Brain pericyte (primary cell): ENCODE data around the gene KCNK1.

Experiments used
- DNase-seq: peaks from one replicate; pipeline ENCODE4 v3.0.0-alpha.2; 2012; ENCODE audit warnings: low read depth, low spot score

The KCNK1 gene

DNA sequence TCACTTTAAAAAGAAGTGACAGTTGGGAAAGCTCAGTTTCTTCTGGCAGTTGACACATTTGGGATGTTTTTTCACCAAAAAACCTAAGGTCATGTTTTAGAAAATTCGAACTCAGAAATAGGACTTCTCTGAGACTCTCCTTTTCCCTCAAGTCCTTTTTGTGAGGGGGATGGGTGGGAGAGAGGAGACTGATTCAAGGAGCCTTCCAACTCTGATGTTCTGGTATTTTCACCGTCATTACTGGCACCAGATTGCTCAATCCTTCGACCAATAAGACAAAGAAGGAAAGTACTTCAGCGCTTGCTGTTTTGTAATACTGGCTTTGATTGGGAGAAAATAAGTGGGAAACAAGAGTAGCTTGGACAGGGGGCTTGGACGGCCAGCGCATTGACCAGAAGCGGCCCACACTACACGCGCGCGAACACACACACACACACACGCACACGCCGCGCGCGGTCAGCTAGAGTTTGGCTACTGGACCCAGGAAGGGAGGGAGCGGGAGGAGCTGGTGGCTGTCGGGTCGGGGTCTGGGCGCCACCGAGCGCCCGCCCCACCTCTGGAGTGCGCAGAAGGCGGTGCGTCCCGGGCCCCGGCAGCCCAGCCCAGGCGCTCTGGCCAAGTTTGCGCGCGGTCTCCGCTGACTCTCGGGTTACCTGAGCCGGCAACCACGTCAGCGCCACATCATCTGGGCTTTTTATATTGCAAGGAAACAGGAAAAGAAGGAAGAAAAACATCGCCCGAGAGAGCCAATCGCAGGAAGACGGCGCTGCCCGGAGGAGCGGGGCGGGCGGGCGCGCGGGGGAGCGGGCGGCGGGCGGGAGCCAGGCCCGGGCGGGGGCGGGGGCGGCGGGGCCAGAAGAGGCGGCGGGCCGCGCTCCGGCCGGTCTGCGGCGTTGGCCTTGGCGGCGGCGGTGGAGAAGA is at the start of gene KCNK1:
TSS of gene KCNK1 (plus strand) at position 855 of the 921 bp plus-strand sequence. CDS start at position 921, 66 bp downstream.
- no peak for DNase-seq

DNA sequence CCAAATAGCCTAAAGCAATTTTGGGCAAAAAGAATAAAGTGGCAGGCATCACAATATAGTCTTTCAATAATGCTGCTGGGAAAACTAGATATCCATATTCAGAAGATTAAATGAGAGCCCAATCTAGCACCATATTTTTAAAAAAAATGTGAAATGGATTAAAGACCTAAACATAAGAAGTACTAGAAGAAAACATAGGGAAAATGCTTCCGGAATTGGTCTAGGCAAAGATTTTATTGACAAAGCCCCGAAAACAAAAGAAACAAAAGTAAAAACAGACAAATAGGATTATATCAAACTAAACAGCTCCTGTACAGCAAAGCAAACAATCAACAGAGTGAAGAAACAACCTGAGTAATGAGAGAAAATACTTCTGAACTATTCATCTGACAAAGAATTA is 48.6 kb upstream of the KCNK1 start:
- DNase-seq, result no peak

DNA sequence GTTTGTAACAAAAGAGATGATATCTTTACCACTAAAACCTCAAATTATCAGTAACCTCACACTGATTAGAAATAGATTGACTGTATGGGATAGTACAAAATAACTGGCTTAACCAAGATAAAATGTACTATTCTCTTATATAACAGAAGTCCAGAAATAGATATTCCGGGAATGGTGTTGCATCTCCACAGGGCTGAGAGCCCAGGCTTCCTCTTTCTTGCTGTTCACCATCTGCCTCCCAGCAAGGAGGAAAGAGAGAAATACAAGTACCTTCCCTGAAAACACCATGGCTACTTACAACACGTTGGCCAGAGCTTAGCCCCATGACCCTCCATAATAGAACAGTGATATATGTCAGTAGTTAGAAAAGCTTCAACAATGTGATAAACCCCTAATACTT is 47.0 kb upstream of the KCNK1 start:
- DNase-seq, result no peak

DNA sequence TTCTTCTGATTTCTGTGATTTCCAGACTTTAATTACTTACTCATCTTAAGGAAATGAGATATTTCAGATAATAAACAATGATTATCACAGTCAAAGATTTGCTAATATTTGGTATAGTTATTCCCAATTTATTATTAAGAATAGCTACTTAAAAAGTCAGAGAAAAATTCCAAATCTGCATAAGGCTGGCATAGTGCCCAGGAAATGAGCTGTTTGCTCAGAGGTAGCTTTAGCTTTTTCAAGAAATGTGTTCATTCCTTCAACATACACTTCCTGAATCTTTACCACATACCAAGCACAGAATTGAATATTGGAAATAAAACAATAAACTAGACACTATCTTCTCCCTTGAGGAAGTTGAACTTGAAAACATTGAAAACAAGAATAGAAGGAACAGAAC is 44.3 kb upstream of the KCNK1 start:
- DNase-seq, result no peak

GRCh38 chr1:233570216-233570615 is 43.7 kb upstream of the KCNK1 start:
- no peak for DNase-seq

GRCh38 chr1:233570706-233571105 is 43.2 kb upstream of the KCNK1 start:
- no peak for DNase-seq

GRCh38 chr1:233572896-233573295 is 41.0 kb upstream of the KCNK1 start:
- no peak for DNase-seq

DNA sequence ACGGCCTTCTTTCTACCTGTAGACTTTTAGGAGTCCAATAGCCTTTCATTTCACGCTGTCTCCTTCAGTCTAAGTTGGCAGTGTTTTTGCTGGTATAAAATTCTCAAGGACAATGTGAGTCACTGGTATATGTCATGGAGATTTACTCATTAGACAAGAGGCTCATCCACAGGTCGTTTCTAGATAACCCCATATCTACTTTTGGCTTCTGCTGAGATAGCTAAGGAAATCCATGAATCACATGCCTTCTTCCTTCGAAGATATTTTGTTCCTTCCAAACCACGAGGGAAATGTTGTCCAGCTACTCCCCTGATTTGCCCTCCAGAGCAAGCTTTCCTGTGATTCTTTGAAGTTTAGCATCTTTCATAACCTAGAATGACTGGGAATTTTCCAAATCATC is 38.5 kb upstream of the KCNK1 start:
- no peak for DNase-seq

DNA sequence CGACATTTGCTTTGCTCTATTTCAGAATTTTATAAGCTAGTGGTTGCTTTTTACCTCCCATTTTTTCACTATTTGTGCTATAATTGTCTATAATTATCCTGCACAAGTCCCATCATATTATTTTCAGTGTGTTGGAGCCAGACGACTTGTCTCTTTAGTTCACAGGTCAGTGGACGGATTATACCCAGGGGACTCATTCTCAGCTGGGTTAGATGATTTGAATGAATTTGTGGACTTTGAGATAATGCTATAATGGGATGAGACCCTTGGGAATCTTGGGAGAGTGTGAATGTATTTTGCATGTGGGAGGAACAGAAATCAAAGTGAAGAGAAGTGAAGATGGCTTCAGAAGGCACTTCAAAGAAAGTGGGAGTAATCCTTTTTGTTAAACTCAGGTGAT is 31.5 kb upstream of the KCNK1 start:
- DNase-seq, result no peak

DNA sequence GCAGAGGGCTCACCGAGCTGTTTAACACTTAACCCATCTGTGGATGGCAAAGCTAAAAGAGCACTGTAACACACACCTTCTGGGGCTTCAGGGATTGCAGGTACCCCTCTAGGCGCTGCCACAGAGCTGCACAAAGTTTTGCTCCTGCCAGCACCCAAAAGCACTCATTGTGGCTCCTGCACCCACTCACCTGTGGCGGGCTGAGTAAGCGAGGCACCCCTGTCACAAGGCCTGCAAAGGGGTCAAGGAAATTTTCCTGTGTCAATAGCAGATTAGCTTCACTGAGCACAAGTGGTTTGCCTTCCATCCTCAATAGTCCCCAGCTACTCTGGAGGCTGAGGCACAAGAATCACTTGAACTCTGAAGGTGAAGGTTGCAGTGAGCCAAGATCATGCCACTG is 29.5 kb upstream of the KCNK1 start:
- no peak for DNase-seq

- DNase-seq, result no peak
Observed at GRCh38 chr1:233584931-233585330, 29.0 kb upstream of the KCNK1 start.

- no peak for DNase-seq
Observed at GRCh38 chr1:233586301-233586700, 27.6 kb upstream of the KCNK1 start.

DNA sequence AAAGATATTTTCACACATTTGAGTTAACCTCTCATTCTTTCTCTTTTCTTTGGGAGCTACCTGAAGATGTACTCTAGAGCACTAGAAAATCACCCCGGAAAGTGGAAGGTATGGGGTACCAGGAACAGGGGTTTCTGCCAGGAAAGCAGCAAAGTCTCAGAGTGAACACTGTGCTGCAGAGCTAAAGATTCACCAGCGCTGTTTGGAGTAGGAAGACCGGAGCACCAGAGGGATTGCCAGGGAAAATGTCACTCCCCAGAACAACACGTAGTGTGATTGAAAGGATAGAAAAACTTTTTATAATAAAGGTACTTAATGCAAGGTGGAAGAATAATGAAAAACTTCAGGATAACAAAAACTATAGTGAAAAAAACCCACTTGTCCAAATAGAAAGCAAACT is 26.7 kb upstream of the KCNK1 start:
- no peak for DNase-seq

DNA sequence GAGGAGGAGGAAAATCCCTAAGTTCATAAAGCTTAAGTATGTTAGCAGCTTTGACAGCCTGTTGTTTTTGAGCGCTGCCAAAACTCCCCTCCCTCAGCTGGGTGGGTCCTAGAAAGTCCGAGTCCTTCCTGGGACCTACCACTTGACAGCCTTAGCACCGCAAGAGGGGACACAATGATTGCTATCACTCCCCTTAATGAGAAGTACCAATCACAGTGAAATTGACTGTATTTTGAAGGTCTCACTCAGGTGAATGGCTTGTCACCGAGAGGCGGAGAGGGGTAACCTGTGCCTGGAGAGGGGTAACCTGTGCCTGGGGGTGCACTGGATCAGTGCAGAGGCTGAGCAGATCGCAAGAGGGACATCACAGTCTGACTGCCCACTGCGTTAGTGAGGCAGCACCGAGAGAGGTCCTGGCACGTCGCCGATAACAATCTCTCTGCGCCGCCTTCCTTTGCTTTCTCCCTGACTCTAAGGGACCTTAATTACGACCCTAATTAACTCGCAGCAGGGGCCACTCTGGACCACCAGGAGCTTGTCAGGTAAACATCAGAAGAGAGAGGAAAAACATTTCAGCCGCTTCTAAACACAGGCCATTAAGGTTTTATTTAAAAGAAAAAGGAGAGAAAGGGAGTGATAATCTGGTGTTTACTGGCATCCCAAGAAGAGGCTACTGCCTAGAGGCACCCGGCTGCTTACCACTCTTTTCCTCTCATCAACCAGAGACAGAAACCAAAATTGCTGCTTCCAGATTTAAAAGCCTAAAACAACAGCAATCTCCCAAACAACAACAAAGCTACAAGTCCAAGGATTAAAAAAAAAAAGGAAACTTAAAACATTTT is 25.7 kb upstream of the KCNK1 start:
- DNase-seq, result peak; percentile 2

DNA sequence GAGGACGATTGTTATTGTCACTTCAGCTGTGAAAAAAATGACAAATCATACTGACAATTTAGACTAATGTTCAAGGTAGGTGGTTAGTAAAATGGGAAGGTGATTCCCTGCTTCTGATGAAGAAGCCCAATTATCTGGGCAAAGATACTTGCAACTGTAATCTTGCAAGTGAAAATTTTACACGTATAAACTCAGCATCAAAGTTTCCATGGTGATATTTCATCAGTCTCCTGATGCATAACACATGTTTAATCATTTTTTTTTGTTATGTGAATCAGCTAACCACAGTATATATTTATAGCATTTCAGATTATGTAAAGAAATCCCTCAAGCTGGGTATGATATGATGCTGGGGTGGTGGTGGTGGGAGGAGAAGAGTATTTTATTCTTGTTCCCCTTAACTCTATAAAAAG is 16.4 kb upstream of the KCNK1 start:
- DNase-seq, result no peak

DNA sequence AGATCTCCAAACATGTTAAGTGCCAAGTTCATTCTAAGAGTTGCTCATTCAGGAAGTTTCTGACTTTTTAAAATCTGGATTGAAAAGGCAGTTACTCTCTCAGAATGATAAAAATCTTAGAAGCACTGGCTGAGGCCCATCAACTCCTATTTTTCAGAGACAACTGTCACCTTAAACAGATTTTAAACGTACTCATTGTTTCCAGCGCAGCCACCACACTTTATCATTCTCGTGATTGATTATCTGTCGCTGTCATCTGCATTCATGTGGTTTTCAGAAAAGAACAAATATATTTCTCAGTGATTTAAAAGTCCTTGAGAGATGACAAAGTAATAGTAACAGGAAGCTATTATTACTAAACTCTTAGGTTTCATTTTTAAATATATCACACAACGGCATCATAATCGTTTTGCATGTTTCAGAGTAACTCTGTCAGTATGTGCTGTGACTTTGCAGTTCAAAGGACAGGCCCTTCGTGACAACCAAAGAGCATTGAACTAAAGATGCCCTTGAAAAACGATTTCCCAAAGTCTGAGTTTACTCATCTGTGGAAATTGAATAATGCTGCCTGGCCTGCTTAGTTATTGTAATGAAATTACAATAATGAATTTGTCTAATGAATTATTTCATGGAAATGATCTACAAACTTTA is 14.9 kb upstream of the KCNK1 start:
- no peak for DNase-seq

GRCh38 chr1:233599542-233600073 is 14.3 kb upstream of the KCNK1 start:
- DNase-seq, result no peak

DNA sequence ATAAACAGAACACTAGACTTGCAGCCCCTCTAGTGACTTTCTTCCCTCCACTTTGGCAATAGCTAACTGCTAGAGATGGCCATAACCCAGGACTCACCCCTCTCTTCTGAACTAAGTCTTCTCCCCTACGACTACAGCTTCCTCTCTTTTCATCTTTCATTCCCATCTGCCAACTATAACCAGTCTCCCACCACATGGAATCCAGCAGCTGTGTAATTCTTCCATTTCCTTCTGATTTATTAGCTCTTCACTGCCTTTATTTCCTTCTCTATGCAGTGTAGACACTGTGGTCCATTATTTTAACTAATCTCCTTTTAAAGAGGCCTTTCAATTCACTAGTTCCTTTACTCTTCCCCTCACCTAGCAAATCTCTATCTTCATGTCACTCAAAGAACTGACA is 13.4 kb upstream of the KCNK1 start:
- no peak for DNase-seq

GRCh38 chr1:233603478-233603877 is 10.4 kb upstream of the KCNK1 start:
- DNase-seq, result no peak

GRCh38 chr1:233605205-233605604 is 8.7 kb upstream of the KCNK1 start:
- no peak for DNase-seq

DNA sequence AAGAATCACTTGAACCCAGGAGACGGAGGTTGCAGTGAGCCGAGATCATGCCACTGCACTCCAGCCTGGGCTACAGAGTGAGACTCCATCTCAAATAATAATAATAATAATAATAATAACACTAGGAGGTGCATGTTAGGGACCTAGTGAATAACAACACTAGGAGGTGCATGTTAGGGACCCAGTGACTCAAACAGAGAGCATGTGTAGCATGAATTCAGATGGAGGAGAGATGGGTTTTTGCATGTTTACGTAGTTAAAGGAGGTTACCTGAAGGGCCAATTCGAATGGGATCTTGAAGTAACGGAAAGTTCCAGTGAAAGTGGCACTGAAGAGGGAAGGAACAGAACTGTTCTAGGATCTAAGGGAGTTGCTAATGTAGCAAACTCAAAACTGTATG is 7.1 kb upstream of the KCNK1 start:
- no peak for DNase-seq
